Duodenal mucosa (tissue), 2 donors: ENCODE data around the gene KCNJ16.

Experiments
- H3K27ac ChIP-seq: one replicate; pipeline ENCODE4 v1.7.0; 2013; ENCODE audit warnings: low read depth, low read length
- H3K27me3 ChIP-seq, 2 donors: one replicate each; pipeline ENCODE4 v1.7.0; 2013; ENCODE audit warnings: low read length in 2 of 2, control low read depth in 1 of 2; ENCODE audit not compliant: insufficient read depth in 2 of 2, control insufficient read depth in 1 of 2
- H3K36me3 ChIP-seq, 2 donors: one replicate each; pipeline ENCODE4 v1.7.0; 2013; ENCODE audit warnings: low read length in 2 of 2, control low read depth in 1 of 2; ENCODE audit not compliant: insufficient read depth in 2 of 2, control insufficient read depth in 1 of 2
- H3K4me1 ChIP-seq, 2 donors: one replicate each; pipeline ENCODE4 v1.7.0; 2013; ENCODE audit warnings: low read length in 2 of 2, control low read depth in 1 of 2; ENCODE audit not compliant: insufficient read depth in 2 of 2, control insufficient read depth in 1 of 2
- H3K4me3 ChIP-seq, 2 donors: one replicate each; pipeline ENCODE4 v1.7.0; 2013; ENCODE audit warnings: low read length in 2 of 2, low read depth in 1 of 2
- H3K9ac ChIP-seq, 2 donors: one replicate each; pipeline ENCODE4 v1.7.0; 2013; ENCODE audit warnings: low read length in 2 of 2, low read depth in 1 of 2
- H3K9me3 ChIP-seq, 2 donors: one replicate each; pipeline ENCODE4 v1.7.0; 2013; ENCODE audit warnings: low read length in 2 of 2, control low read depth in 1 of 2; ENCODE audit not compliant: control insufficient read depth in 1 of 2

Gene KCNJ16

DNA sequence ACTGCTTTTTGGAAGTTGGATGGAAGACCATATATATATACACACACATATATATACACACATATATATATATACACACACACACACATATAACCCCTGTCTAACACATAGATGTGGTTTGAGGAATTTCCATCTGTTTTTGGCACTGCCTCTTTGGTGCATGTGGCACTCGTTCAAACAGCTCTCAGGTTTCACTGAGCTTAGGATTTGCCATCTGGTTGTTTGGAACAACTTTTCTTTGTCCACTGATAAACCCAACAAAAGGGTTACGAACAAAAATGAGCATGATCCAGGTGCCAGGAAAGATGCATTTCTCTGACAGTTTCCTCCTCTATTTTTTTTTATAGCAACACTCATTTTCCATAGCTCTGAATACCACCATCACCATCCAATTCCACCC lies 14.6 kb upstream of the KCNJ16 start:
- Histone ChIP-seq H3K4me3 (no peak overlapping the region), H3K9ac (no peak overlapping the region), H3K27me3 (no peaks in the 10 kb centered on the region), H3K36me3 (no peaks in the 10 kb centered on the region), H3K27ac (no peak overlapping the region), H3K4me1 (no peaks in the 10 kb centered on the region), H3K9me3 (no peaks in the 10 kb centered on the region)

DNA sequence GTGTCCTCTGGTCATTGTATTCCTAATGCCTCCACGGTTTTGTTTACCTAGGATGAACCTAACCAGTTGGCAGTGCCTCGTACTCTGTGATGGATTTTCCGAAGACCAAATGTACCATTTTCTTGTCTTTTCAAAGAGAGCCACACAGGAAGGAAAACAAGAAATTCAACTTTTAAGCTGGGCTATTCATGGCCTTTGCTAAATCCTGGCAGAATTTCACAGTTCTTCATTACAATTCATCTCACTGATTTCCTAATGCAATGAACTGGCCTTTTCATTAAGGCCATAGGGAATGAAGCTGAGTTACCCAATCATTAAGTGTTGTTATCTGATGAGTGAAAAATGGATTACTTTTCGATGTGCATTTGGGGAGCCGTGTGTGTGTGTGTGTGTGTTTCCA lies 7.9 kb upstream of the KCNJ16 start:
- Histone ChIP-seq H3K4me1 (no peaks in the 10 kb centered on the region), H3K9ac (no peak overlapping the region), H3K9me3 (no peaks in the 10 kb centered on the region), H3K4me3 (no peak overlapping the region), H3K36me3 (no peaks in the 10 kb centered on the region), H3K27me3 (no peaks in the 10 kb centered on the region), H3K27ac (no peak overlapping the region)

DNA sequence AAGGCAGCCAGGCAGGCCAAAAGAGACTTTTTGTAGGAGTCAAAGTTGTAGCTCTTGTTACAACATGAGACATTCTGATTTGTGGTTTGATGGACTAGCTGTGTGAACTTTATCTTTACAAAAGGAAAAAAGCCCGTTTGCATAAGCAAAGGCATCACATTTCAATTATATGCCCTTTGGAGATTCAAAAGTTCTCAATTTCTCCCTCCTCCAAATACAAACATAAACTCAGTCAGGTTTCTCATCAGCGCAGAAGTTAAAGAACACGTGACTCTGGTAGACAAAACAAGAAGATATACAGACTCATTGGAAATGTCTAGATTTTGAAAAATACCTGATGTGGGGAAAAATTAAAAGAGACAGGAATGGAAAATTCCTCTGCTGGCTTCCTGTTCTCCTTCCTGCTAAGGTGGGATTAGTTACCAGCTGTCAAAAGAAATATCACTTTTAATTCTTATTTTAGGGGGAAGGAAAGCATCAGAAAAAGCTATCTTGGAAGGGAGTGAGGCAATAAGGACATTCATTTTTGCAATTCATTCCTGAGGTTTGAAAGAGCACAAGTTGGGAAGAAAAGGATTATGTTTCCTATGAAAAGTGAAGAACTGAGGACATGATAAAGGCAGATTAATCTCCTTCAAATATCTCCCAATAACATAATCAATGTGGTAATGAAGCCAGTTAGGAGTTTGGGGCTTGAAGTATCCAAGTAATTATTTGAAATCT lies 4.6 kb upstream of the KCNJ16 start:
- Histone ChIP-seq H3K36me3 (no peaks in the 10 kb centered on the region), H3K4me1 (peaks cover 8 to 12% of the 10 kb centered on the region in 2 donors), H3K9me3 (no peaks in the 10 kb centered on the region), H3K27ac (no peak overlapping the region), H3K9ac (no peak overlapping the region), H3K27me3 (no peaks in the 10 kb centered on the region), H3K4me3 (no peak overlapping the region)

DNA sequence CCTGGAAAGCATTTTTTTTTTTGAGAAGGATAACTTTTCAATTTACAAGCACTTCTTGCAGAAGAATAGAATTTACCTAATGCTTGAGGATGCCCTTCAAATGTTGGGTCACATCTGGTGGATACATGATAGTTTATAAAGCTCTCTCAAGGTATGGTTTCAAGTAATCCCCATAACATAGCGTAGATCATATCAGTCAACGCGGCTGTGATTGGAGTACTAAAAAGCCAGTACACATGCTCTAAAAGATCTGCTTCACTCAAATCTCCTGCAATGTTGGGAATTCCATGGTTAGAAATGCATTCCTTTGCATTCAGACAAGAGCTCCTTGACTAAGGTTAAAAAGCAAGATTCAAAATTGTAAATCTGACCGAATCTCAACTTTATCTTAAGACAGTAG lies 3.9 kb upstream of the KCNJ16 start:
- H3K9ac ChIP-seq: no peak overlapping the region
- H3K4me3 ChIP-seq: no peak overlapping the region
- no peaks in the 10 kb centered on the region for H3K9me3 ChIP-seq
- no peaks in the 10 kb centered on the region for H3K36me3 ChIP-seq
- no peaks in the 10 kb centered on the region for H3K27me3 ChIP-seq
- H3K4me1 ChIP-seq: peaks cover 8 to 15% of the 10 kb centered on the region in 2 donors
- no peak overlapping the region for H3K27ac ChIP-seq

DNA sequence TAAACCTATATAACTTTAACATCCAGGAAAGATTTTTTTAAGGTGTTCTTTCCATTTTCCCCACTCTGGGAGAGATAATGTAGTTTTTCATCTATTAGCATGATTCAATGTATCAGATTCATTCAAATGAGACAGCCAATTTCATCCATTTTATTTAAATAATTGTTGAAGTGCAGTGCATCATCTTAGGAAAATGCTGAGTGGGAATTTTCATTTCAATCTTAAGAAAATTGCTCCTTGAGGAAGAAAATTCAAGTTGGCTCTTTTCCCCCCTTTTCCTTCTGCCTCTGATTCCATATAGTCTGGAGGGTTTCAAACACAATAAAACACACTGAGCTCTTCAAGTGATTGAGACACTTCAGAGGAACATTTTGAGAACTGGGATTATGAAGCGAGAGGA lies 3.4 kb upstream of the KCNJ16 start:
- Histone ChIP-seq H3K9ac (no peak overlapping the region), H3K36me3 (no peaks in the 10 kb centered on the region)

DNA sequence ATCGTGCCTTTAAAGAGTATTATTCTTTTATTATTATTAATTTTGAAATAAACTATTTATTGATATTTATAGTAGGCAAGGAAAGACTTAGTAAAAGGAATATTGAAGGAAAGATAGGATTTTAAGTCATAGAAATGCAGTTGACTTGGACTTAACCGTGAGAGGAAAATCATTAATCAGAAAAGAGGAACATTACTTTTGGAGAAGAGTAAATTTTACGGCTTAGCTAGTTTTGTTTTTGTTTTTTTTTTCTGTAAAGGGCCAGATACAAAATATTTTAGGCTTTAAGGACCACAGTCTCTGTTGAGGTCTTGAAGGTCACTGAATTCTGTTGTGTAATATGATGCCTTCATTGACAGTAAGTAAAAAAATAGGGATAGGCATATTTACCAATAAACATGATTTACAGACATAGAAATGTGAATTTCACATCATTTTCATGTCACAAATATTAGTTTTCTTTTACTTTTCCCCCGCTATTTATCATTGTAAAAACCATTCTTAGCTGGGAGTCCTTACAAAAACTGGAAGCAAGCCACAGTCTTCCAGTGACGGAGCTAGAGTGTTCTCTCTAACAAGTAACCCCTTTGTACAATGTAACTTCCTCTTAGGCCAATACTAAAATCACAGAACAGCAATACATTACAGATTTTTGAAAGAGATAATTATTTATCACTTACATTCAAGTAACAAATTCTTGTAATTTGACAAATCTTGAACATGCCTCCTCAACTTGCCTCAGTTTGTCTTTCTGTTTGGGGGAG lies 2.3 kb upstream of the KCNJ16 start:
- H3K27me3 ChIP-seq: no peaks in the 10 kb centered on the region
- no peaks in the 10 kb centered on the region for H3K36me3 ChIP-seq
- no peak overlapping the region for H3K9ac ChIP-seq
- H3K4me3 ChIP-seq: no peak overlapping the region
- H3K9me3 ChIP-seq: no peaks in the 10 kb centered on the region
- peaks cover 8 to 16% of the 10 kb centered on the region in 2 donors for H3K4me1 ChIP-seq
- no peak overlapping the region for H3K27ac ChIP-seq

More for the DNA sequence above, 3.4 kb upstream of the KCNJ16 start:
- Histone ChIP-seq H3K27ac (no peak overlapping the region), H3K27me3 (no peaks in the 10 kb centered on the region), H3K4me3 (no peak overlapping the region), H3K4me1 (peaks cover 8 to 16% of the 10 kb centered on the region in 2 donors), H3K9me3 (no peaks in the 10 kb centered on the region)

DNA sequence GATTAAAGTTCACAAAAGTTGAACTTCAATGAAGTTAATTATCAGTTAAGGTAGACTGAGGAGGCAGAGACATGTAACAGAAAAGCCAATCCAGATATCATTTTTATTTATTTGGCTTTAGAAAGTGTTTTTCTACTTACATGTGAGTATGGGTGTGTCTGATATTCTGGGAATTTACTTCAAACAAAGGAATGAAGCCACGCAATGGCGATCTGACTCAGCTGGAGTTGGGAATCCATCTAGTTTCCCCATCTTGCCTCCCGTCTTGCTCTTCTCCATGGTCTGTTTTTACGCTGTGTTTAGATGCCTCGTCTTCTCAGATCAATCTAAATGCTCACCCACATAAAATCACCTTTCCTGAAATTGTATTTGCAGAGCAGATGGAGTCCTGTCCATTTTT lies 1.7 kb upstream of the KCNJ16 start:
- Histone ChIP-seq H3K36me3 (no peaks in the 10 kb centered on the region), H3K4me1 (peaks cover 8 to 16% of the 10 kb centered on the region in 2 donors), H3K9ac (no peak overlapping the region), H3K27ac (no peak overlapping the region), H3K4me3 (no peak overlapping the region), H3K27me3 (no peaks in the 10 kb centered on the region), H3K9me3 (no peaks in the 10 kb centered on the region)

DNA sequence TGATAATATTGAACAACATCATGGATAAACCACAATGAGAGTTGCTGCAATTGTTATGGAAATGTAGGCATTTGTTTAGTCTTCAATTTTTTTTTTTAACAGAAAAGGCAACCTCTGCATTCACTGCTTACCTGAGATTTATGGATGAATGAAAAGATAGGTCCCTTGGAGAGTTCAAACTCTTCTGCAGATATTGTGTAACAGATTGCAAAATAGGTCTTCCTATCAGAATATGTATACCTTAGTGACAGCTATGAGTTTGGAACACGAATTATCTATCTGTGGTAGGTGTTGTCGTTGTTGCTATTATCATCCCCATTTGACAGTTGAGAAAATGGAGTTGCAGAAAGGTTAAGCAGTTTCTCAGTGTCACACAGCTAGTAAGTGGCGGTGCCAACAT lies 1.2 kb upstream of the KCNJ16 start:
- H3K4me3 ChIP-seq: no peak overlapping the region
- no peak overlapping the region for H3K9ac ChIP-seq
- H3K27ac ChIP-seq: no peak overlapping the region
- H3K9me3 ChIP-seq: no peaks in the 10 kb centered on the region
- H3K36me3 ChIP-seq: no peaks in the 10 kb centered on the region
- peaks cover 8 to 16% of the 10 kb centered on the region in 2 donors for H3K4me1 ChIP-seq
- H3K27me3 ChIP-seq: no peaks in the 10 kb centered on the region

DNA sequence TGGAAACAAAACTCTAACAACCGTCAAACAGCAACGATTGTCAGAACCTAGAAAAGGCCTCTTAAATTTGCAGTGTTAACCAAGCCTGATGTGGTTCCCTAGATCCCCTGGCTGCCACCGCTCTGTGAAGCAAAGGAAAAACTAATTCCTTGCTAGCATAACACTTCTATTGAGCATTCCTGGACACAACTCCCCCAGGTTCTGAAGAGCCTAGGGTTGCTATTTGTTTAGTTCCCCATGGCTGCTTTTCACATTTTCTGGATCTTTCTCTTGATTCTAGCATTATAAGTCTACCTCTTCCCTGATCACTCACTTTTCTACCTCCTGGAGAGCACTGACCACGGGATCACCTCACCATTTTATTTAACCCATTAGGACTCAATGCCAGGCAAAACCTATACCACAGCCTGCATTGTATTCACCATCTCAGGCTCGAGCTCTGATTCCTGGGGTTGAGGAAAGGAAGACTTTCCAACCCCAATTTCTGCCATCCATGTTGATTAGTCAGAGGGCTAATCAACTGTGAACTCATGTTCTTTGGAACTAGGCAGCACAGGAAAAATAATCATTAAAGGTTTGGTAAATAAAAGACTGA lies 692 bp upstream of the KCNJ16 start:
- H3K4me1 ChIP-seq: peaks cover 8 to 16% of the 10 kb centered on the region in 2 donors
- no peak overlapping the region for H3K9ac ChIP-seq
- no peaks in the 10 kb centered on the region for H3K36me3 ChIP-seq
- no peak overlapping the region for H3K4me3 ChIP-seq
- H3K27me3 ChIP-seq: no peaks in the 10 kb centered on the region
- H3K9me3 ChIP-seq: no peaks in the 10 kb centered on the region
- no peak overlapping the region for H3K27ac ChIP-seq

DNA sequence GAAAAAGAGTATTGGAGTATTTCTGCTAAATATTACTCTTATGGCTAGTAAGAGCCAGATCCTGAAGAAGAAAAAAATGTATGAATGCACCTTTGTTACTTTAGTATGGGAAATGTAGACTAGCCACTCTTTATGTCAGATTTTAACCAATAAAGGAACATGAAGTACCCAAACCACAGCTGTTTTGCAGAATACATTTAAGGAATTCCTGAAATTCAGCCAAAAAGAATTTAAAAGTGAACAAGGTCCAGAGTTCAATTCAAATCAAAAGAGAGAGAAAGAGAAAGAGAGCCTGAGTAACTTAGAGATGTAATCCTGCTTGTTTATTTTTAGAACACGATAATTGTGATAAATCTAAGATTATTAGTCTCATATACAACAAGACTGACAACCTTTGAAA lies 1.2 kb downstream of the KCNJ16 start:
- Histone ChIP-seq H3K9me3 (no peaks in the 10 kb centered on the region), H3K4me1 (peaks cover 8 to 16% of the 10 kb centered on the region in 2 donors), H3K4me3 (no peak overlapping the region), H3K27ac (no peak overlapping the region), H3K9ac (no peak overlapping the region), H3K27me3 (no peaks in the 10 kb centered on the region), H3K36me3 (no peaks in the 10 kb centered on the region)
